ENCODE measurements around the gene PIGP. TPM values are rescaled to one million over a fixed set of nuclear protein-coding genes. Genes with fewer than 3 reads are reported as not detected.

The PIGP gene
- total and polyA plus RNA-seq, 4 experiments from 2014 or later: 17.2 to 31.5 (median 25.6) TPM

Other genes starting within 250 kb of the PIGP start
- 10 to 100 TPM; 13.9 to 14.7 TPM for gene HLCS, start 106.4 kb downstream of the PIGP start, total RNA-seq
- 1 to 10 TPM; 8.3 to 8.6 TPM for gene HLCS, start 106.4 kb downstream of the PIGP start, polyA plus RNA-seq
- not detected for gene RIPPLY3, start 66.4 kb downstream of the PIGP start, total RNA-seq
- not detected for gene RIPPLY3, start 66.4 kb downstream of the PIGP start, polyA plus RNA-seq
- gene TTC3, start 183 bp upstream of the PIGP start, total RNA-seq: 100 to 1,000 TPM; 163 to 171 TPM
- 100 to 1,000 TPM in 1 of 2 donors, 10 to 100 TPM in 1; 36.4 to 109 TPM for gene TTC3, start 183 bp upstream of the PIGP start, polyA plus RNA-seq
- gene VPS26C, start 194.3 kb upstream of the PIGP start, total RNA-seq: 10 to 100 TPM; 76.0 to 79.7 TPM
- gene VPS26C, start 194.3 kb upstream of the PIGP start, polyA plus RNA-seq: 100 to 1,000 TPM in 1 of 2 donors, 10 to 100 TPM in 1; 81.9 to 105 TPM